Measurements from ENCODE around the gene DUSP1. TPM values are rescaled to one million over a fixed set of nuclear protein-coding genes. Genes with fewer than 3 reads are reported as not detected.

Gene DUSP1
- total and polyA plus RNA-seq, 2 donors from 2014 or later = 172 to 298 TPM

- intact Hi-C loops (cut with DNase I) = no loop called here
- no peaks in the 10 kb centered on the region for H3K4me1 ChIP-seq (ENCODE audit: control insufficient read depth in 2 of 3, insufficient read depth in 2 of 3, low read depth in 1 of 3, low read length in 3 of 3)
- no peaks in the 10 kb centered on the region for H3K27me3 ChIP-seq (ENCODE audit: control insufficient read depth, insufficient read depth, low read length)
- FAIRE-seq (no peak), DNase-seq (no peak)
- TF ChIP-seq, protein P1, sequence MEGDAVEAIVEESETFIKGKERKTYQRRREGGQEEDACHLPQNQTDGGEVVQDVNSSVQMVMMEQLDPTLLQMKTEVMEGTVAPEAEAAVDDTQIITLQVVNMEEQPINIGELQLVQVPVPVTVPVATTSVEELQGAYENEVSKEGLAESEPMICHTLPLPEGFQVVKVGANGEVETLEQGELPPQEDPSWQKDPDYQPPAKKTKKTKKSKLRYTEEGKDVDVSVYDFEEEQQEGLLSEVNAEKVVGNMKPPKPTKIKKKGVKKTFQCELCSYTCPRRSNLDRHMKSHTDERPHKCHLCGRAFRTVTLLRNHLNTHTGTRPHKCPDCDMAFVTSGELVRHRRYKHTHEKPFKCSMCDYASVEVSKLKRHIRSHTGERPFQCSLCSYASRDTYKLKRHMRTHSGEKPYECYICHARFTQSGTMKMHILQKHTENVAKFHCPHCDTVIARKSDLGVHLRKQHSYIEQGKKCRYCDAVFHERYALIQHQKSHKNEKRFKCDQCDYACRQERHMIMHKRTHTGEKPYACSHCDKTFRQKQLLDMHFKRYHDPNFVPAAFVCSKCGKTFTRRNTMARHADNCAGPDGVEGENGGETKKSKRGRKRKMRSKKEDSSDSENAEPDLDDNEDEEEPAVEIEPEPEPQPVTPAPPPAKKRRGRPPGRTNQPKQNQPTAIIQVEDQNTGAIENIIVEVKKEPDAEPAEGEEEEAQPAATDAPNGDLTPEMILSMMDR (IDR thresholded peaks at IDR 0.05; ENCODE audit: borderline replicate concordance, extremely low read depth, insufficient read depth) = no peak
- no peak overlapping the region for H3K9ac ChIP-seq (ENCODE audit: low read length in 3 of 3)
- no peak overlapping the region for H3K4me3 ChIP-seq (ENCODE audit: low read length in 3 of 3)
- H3K9me3 ChIP-seq (ENCODE audit: control insufficient read depth in 2 of 3, insufficient read depth in 1 of 3, low read length in 3 of 3) = no peaks in the 10 kb centered on the region
- no peak overlapping the region for H3K27ac ChIP-seq (ENCODE audit: low read depth in 2 of 2, low read length in 2 of 2)
- H3K36me3 ChIP-seq (ENCODE audit: control insufficient read depth in 2 of 3, insufficient read depth in 3 of 3, low read length in 3 of 3) = no peaks in the 10 kb centered on the region
Measured at GRCh38 chr5:172779691-172780341, 8.8 kb upstream of the DUSP1 start.

- FAIRE-seq (no peak), DNase-seq (no peak)
- no peak overlapping the region for H3K4me3 ChIP-seq (ENCODE audit: low read length in 3 of 3)
- no peaks in the 10 kb centered on the region for H3K36me3 ChIP-seq (ENCODE audit: control insufficient read depth in 2 of 3, insufficient read depth in 3 of 3, low read length in 3 of 3)
- intact Hi-C loops (cut with DNase I) = no loop called here
- no peaks in the 10 kb centered on the region for H3K9me3 ChIP-seq (ENCODE audit: control insufficient read depth in 2 of 3, insufficient read depth in 1 of 3, low read length in 3 of 3)
- TF ChIP-seq, protein P1 (IDR thresholded peaks at IDR 0.05; ENCODE audit: borderline replicate concordance, extremely low read depth, insufficient read depth) = no peak
- H3K9ac ChIP-seq (ENCODE audit: low read length in 3 of 3) = no peak overlapping the region
- no peaks in the 10 kb centered on the region for H3K4me1 ChIP-seq (ENCODE audit: control insufficient read depth in 2 of 3, insufficient read depth in 2 of 3, low read depth in 1 of 3, low read length in 3 of 3)
- no peaks in the 10 kb centered on the region for H3K27me3 ChIP-seq (ENCODE audit: control insufficient read depth, insufficient read depth, low read length)
- peak overlapping the region; percentile 39 to 77 for H3K27ac ChIP-seq (ENCODE audit: low read depth in 2 of 2, low read length in 2 of 2)
Measured at GRCh38 chr5:172777881-172778814, 7.2 kb upstream of the DUSP1 start.

- Histone ChIP-seq H3K9ac (ENCODE audit: low read length in 3 of 3) (no peak overlapping the region), H3K4me3 (ENCODE audit: low read length in 3 of 3) (no peak overlapping the region), H3K4me1 (ENCODE audit: control insufficient read depth in 2 of 3, insufficient read depth in 2 of 3, low read depth in 1 of 3, low read length in 3 of 3) (peaks cover 0 to 6% (median 0%) of the 10 kb centered on the region in 3 donors), H3K27me3 (ENCODE audit: control insufficient read depth, insufficient read depth, low read length) (no peaks in the 10 kb centered on the region), H3K36me3 (ENCODE audit: control insufficient read depth in 2 of 3, insufficient read depth in 3 of 3, low read length in 3 of 3) (no peaks in the 10 kb centered on the region), H3K9me3 (ENCODE audit: control insufficient read depth in 2 of 3, insufficient read depth in 1 of 3, low read length in 3 of 3) (no peaks in the 10 kb centered on the region), H3K27ac (ENCODE audit: low read depth in 2 of 2, low read length in 2 of 2) (no peak overlapping the region)
- FAIRE-seq = no peak
- TF ChIP-seq, protein P1 (IDR thresholded peaks at IDR 0.05; ENCODE audit: borderline replicate concordance, extremely low read depth, insufficient read depth) = no peak
- intact Hi-C loops (cut with DNase I) = no loop called here
- DNase-seq = no peak
Measured at GRCh38 chr5:172776235-172776594, 5.2 kb upstream of the DUSP1 start.
